Measurements from ENCODE around the gene CD300H. TPM values are rescaled to one million over a fixed set of nuclear protein-coding genes. Genes with fewer than 3 reads are reported as not detected.
"Not testable (repeated sequence)": the region's sequence is repeated elsewhere in the genome, so short reads cannot be mapped to it uniquely, and the experiment has no call there.

CD300H gene
- total RNA-seq, 1 experiment from 2014 or later, result not detected

DNA sequence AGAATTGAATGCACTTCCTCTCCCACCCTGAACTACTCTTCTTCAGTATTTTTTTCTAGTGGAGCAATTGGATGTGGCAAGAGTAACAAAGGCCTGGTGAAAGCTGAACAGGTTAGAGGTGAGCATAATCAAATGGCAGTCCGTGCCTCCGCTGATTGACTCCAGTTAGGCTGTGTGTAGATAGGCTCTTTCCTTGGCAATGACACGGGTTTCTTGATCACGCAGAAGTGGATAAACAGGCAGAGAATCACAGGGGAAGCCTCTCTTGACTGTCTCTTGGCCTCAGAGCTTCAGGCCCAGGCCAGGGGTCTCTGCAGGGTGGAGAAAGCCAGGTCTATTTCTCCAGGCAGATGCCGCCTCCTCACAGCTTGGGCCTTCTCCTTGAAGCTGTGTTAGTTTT lies 40.2 kb downstream of the CD300H start:
- no peak for DNase-seq (ENCODE audit: low spot score)

DNA sequence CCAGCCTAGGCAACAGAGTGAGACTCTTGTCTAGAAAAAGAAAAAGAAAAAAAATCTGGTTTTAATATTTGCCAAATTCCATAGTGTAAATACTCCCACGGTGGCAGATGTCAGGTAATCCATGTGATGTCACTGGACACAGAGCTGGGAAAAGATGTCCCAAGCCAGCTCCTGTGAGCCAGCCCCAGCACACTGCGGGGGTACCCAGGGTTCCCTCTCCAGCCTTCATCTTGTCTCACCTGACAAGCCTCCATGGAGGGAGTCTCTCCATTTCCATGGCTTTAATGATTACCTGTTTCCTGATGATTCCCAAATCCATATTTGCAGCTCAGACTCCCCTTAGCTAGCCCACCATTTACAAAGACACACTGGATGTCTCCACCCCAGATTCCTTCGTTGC lies 40.6 kb downstream of the CD300H start:
- DNase-seq (ENCODE audit: low spot score), result no peak

DNA sequence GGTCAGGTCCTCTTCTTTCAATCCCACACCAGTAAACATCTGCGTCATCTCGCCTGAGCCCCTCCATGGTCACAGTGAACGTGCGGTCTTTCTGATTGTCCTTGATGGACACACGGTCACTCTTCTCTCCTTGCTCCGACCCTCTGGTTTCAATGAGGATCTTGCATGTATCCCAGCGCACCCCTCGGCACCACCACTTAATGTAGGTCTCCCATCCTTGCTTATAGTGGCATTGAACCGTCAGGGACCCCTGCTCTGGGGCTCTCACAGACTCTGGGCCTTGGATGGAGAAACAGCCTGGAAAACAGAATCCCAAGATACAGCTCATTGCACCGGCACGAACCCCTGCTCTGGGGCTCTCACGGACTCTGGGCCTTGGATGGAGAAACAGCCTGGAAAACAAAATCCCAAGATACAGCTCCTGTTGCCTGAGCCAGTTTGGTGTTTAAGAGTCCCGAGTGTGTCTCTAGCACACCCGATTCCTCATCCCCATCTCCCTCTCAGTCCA lies 41.5 kb downstream of the CD300H start:
- DNase-seq (ENCODE audit: low spot score), result no peak

DNA sequence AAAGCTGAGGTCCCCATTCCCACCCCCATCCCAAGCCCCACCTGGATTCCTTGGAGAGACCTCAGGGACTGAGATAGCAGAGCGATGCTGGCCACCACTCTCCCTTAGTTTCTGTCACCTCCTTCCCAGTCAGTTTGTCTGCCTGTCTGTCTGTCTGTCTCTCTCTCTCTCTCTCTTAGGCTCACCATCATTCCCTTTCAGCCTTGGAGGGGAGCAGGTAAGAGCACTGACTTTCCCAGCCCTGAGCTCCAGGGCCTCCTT lies 41.9 kb downstream of the CD300H start:
- no peak for DNase-seq (ENCODE audit: low spot score)

DNA sequence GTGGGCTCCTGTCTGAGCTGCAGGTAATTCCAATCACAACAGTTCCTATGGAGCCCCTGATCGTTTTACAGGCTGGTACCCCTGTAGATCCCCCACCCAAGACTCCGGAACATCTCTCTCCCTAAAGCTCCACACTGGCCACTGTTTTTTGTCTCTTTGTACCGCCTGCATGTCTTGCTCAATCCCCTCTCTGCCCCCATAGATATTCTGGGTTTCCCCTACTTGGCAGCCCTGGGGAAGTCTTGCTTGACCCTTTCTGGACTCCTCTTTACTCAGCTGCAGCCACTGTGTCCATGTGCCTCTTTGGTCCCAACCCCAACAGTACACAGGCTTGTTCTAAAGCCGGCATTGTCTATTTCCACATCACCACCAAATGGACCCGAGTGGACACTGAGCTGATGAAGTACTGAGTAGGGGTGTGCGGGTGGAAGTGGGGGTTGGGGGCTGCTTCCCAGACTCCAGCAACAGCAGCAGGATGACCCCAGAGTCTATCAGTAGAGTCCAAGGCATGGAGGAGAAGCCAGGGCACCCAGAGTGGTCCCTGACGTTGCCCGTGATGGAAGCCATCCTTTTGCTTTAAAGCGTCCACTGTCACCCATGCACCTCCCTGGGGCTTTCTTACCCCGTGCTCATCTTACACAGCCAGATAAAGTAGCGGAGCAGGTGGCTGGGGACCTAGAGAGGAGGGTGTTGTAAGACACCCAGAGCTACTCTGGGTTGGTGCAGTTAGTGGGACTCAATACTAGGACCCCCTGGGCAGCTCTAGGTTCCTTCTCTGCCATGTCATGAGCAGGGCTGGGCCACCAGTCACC lies 42.5 kb downstream of the CD300H start:
- DNase-seq (ENCODE audit: low spot score), result no peak

DNA sequence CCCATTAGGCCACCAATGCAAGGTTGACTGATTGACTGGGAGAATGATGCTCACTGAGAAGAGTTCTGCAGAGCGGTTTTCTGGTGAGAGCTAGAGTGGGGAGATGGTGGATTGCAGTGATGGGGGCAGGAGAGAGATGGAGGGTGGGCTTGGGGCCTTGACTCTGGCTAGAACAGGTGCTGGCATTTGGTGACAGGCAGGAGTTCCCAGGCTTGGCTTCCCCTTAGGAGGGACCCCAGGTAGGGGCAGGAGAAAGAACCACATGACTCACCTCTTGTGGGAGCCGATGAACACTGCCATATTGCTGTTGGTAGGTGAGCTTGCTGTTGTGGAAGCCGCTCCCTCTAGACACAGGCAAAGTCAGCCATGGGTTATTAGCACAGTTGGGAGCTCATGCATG lies 44.0 kb downstream of the CD300H start:
- no peak for DNase-seq (ENCODE audit: low spot score)

DNA sequence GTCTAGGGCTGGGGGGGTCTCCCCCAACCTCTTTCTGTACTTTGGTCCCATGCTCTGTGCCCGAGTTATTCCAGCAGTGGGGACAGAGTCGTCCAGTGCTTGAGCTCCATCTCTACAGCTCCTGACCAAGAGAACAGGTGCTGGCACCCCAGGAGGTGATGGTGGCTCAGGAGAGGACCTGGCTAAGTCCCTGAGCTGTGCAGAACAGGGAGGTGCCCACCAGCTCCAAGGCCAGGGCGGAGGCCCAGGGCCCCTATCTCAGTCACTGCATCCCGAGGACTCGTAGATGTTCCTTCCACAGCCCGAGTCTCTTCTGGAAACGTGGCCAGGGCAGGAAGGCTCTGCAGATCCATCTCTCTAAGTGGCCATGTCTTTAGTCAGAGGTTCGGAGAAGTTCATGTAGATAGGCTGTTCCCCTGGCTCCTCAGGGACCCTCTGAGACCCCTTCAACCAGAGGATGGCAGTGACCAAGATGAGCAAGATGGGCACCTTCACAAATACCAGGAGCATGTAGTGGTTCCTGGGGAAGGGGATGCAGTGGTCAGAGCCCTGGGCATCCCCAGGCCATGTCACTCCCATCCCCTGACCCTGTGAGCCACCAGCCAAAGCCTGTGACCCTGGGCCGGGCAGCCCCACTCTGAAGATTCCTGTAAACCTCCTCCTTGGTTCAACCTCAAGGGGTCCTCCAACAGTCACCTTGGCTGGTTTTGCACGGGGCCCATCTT lies 44.8 kb downstream of the CD300H start:
- no peak for DNase-seq (ENCODE audit: low spot score)

DNA sequence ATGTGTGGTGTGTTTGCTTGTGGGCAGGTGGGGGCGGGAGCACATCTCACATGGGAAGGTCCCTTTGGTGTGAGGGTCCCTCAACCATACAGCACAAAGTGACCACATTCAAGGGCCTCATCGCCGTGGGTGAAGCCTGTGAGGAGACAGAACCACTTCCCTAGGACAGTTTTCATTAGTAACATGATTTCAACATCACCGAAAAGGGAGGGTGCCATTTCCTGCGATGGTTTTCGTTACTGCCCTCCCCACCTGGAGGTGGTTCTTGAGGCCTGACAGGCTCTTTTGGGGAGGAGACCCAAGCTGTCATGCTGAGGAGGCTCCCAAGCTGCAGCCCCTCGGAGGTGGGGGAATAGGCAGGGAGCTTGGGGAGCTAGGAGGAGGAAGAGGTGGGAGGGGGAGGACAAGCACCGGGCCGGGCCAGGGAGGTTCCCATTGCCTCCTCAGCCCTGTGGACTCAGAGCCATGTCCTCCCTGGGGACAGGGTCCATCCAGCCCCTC lies 45.6 kb downstream of the CD300H start:
- DNase-seq (ENCODE audit: low spot score), result no peak

DNA sequence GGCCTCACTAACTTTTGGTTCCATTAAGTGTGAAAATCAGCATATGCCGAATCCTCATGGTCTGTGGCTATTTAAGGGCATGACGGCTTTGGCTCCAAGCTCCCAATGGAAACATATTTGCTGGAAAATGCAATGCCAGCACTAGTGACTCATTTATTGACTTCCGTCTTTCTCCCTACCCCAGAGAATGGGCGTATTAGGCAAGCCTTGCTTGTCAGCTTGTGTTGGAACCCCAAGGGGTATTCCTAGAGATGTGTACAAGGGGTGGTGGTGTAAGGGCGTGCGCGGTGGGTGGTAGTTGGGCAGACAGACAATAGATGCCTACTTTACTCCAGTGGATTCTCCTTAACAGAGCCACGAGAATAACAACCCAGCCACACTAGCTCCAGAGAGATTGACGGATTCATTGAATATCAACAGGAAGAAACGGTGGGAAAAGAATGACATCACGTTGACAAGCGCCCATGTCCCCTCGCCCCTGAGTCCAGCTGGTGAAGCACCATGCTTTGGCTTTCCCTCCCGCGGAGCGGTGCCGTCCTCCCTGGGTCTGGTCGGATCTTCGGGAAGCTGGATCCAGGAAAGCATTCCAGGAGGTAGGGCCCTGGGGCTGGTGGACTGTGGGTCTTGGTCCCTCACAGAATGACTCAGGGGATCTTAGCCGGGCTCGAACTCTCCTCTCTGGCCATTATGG lies 46.4 kb downstream of the CD300H start:
- DNase-seq (ENCODE audit: low spot score), result peak; percentile 16

DNA sequence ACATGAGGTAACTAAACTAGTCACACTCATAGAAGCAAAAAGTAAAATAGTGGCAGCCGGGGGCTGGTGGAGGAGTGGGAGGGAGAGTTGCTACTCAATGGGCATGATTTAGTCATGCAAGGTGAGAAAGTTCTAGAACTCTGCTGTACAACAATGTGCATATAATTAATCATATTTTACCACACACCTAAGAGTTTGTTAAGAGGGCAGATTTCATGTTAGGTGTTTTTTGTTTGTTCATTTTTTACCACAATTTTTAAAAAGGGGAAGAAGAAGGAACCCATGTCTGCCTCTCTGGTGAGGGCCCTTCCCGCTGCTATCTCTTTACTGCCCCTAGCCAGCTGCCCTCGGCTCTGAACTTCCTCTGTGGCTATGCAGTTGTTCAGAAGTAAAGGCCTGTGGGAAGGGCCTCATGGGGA lies 47.3 kb downstream of the CD300H start:
- no peak for DNase-seq (ENCODE audit: low spot score)

DNA sequence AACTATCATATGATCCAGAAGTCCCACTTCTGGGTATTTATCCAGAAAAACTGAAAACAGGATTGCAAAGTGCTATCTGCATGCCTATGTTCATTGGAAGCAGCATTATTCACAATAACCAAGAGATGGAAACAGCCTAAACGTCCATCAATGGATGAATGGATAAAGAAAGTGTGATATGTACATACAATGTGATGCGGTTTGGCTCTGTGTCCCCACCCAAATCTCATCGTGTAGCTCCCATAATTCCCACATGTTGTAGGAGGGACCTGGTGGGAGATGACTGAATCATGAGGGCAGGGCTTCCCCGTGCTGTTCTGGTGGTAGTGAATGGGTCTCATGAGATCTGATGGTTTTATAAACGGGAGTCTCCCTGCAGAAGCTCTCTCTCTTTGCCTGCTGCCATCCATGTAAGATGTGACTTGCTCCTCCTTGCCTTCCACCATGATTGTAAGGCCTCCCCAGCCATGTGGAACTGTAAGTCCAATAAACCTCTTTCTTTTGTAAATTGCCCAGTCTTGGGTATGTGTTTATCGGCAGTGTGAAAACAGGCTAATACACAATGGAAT lies 48.8 kb downstream of the CD300H start:
- not testable (repeated sequence) for DNase-seq (ENCODE audit: low spot score)

DNA sequence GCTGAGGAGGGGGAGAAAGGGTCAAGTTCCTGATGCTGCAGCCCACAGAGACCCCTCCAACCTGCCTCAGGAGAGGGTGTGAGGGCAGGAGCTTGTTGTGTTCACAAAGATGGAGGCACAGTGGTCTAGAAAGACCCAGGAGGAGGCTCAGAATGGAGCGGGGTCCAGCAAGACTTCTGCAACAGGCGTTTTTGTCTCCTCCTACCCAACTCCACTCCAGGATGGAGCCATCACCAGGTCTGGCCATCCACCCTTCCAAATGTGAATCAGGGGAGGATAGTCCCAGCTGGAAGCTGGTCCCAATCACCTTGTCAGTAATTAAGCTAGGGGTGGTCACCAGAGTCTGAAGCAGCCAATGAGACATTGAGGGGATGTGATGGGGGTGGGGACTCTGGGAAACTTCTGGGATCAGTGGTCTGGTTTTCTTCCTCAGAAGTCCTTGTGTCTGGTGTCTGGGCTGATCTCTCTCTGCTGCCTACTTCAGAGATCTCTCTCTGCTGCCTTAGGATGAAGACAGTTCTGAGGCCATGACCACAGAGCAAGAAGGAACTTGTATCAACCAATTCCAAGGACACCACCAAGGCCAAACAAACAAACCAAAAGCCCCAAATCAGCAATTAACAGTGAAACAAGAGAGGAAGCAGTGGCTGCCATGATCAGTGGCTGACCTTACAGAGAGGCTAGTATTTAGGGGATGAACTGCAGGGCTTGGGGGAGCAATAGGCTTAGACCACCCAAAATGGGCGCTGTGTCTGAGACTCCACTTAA lies 50.6 kb downstream of the CD300H start:
- DNase-seq (ENCODE audit: low spot score), result no peak

DNA sequence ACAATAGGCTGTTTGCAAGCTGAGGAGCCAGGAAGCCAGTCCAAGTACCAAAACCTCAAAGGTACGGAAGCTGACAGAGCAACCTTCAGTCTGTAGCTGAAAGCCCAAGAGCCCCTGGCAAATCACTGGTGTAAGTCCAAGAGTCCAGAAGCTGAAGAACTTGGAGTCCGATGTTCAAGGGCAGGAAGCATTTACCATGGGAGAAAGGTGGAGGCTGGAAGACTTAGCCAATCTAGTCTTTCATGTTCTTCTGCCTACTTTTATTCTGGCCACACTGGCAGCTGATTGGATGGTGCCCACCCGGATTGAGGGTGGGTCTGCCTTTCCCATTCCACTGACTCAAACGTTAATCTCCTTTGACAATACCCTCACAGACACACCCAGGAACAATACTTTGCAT lies 51.4 kb downstream of the CD300H start:
- DNase-seq (ENCODE audit: low spot score), result no peak

DNA sequence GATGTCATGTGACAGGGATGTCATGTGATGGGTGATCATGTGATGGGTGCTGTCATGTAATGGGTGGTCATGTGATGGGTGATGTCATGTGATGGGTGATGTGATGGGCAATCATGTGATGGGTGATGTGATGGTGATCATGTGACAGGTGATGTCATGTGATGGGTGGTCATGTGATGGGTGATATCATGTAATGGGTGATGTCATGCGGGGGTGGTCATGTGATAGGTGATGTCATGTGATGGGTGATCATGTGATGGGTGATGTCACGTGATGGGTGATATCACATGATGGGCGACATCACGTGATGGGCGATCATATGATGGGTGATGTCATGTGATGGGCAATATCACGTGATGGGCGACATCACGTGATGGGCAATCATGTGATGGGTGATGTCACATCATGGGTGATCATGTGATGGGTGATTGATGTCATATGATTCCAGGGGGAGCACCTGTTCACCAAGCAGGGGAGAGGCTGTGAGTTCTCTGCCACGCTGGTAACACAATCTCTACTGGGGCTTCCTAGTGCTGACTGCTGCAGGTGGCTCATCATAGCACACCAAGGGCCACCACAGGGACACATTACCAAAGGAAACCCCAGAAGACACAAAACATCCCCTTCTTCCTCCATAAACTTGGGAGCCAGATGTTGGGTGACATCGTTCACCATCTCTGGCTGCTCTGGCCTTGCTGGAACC lies 52.5 kb downstream of the CD300H start:
- no peak for DNase-seq (ENCODE audit: low spot score)

DNA sequence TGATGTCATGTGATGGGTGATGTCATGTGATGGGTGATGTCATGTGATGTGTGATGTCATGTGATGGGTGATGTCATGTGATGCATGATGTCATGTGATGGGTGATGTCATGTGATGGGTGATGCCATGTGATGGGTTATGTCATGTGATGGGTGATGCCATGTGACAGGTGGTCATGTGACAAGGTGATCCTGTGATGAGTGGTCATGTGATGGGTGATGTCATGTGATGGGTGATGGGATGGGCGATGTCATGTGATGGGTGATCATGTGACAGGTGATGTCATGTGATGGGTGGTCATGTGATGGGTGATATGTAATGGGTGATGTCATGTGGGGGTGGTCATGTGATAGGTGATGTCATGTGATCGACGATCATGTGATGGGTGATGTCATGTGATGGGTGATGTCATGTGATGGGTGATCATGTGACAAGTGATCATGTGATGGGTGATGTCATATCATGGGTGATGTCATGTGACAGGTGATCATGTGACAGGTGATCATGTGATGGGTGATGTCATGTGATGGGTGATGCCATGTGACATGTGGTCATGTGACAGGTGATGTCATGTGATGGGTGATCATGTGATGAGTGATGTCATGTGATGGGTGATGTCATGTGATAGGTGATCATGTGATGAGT lies 53.2 kb downstream of the CD300H start:
- peak; percentile 29 for DNase-seq (ENCODE audit: low spot score)

DNA sequence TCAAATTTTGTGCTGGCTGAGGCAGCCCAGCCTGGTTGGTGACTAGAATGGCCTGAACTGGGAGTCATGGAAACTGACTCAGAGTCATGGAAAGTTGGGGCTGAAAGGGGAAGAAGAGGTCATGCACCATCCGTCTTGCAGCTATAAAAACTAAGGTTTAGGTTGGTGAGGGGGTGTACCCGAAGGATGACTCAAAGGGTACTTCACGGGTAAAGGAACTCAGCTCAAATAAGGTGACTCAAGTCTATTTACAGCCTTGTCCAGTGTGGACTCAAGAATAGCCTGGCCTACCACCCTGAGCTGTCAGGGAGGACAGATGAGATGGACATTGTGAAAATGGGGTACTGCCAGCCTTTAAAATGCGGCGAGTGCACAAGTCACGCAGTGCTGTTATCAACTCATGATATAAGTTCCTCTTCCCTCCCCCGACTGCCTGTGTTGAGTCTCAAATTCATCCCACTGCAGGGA lies 54.7 kb downstream of the CD300H start:
- no peak for DNase-seq (ENCODE audit: low spot score)

DNA sequence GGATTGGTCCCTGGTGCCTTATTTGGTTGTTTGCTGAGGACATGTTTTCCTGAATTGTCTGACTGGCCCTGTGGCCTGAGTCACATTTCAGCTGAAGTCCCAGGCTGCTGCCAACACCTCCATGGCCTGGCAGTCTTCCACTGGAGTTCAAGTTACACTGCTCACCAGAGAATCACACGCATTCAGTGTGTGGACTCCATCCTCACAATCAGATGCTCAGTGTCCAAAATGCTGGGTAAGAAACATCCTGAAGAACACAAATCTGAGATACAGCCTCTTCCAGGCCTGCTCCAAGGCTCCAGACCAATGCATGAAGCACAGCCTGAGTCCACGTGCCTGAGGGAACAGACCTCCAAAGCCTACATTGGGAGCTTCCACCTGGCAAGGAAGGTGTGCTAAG lies 55.3 kb downstream of the CD300H start:
- DNase-seq (ENCODE audit: low spot score), result no peak
